HG02642 (cell line): ENCODE results near the gene POGLUT2.
A peak's percentile ranks its signal among the peaks of the same experiment; 100 is the strongest.
"Not testable (repeated sequence)": the region's sequence is repeated elsewhere in the genome, so short reads cannot be mapped to it uniquely, and the experiment has no call there.

Source experiments
- ATAC-seq: cut with Tn5 transposase; IDR thresholded peaks from one replicate; pipeline ENCODE4 v1.9.1; 2021; ENCODE audit warnings: mild to moderate bottlenecking; ENCODE audit not compliant: unreplicated experiment, poor library complexity

The POGLUT2 gene

GRCh38 chr13:102812611-102813287 lies 14.0 kb upstream of the POGLUT2 start:
- ATAC-seq: no peak

GRCh38 chr13:102807699-102808098 lies 8.9 kb upstream of the POGLUT2 start:
- no peak for ATAC-seq

- ATAC-seq: no peak
Measured at GRCh38 chr13:102805680-102806079, 6.9 kb upstream of the POGLUT2 start.

- peak; percentile 84 for ATAC-seq
Measured at GRCh38 chr13:102800145-102801041, 1.6 kb upstream of the POGLUT2 start.

- peak; percentile 15 for ATAC-seq
Measured at GRCh38 chr13:102799426-102800144, 809 bp upstream of the POGLUT2 start.

- ATAC-seq: no peak
Measured at GRCh38 chr13:102793611-102794355, 5.0 kb downstream of the POGLUT2 start.

- ATAC-seq: no peak
Measured at GRCh38 chr13:102792396-102792795, 6.4 kb downstream of the POGLUT2 start.

- ATAC-seq: no peak
Measured at GRCh38 chr13:102788683-102789082, 10.1 kb downstream of the POGLUT2 start.

- no peak for ATAC-seq
Measured at GRCh38 chr13:102784483-102784882, 14.3 kb downstream of the POGLUT2 start.

GRCh38 chr13:102781591-102781990 lies 17.2 kb downstream of the POGLUT2 start:
- ATAC-seq: no peak

GRCh38 chr13:102780656-102781055 lies 18.1 kb downstream of the POGLUT2 start:
- ATAC-seq: not testable (repeated sequence)

- ATAC-seq: no peak
Measured at GRCh38 chr13:102779436-102780159, 19.2 kb downstream of the POGLUT2 start.

GRCh38 chr13:102777736-102778135 lies 21.0 kb downstream of the POGLUT2 start:
- no peak for ATAC-seq

GRCh38 chr13:102776271-102776670 lies 22.5 kb downstream of the POGLUT2 start:
- ATAC-seq: no peak

- ATAC-seq: no peak
Measured at GRCh38 chr13:102774591-102775520, 23.9 kb downstream of the POGLUT2 start.

GRCh38 chr13:102774214-102774568 lies 24.6 kb downstream of the POGLUT2 start:
- no peak for ATAC-seq

GRCh38 chr13:102773441-102774213 lies 25.1 kb downstream of the POGLUT2 start, which contains the start of gene TEX30:
TSS of gene TEX30 (minus strand) at chr13:102773786. CDS start at chr13:102770026, 3,760 bp downstream.
- ATAC-seq: peak; percentile 93

GRCh38 chr13:102772042-102772425 lies 26.7 kb downstream of the POGLUT2 start:
- no peak for ATAC-seq
